HFF-Myc (cell line): ENCODE results near the gene MRPL58.
"Not testable (repeated sequence)": the region's sequence is repeated elsewhere in the genome, so short reads cannot be mapped to it uniquely, and the experiment has no call there.

Experiments
- DNase-seq: peaks from one replicate; pipeline ENCODE4 v3.0.0-alpha.2; 2011; ENCODE audit warnings: low read depth; ENCODE audit errors: extremely low read depth
- H3K4me3 ChIP-seq: replicated peaks from 2 replicates; pipeline ENCODE4 v1.5.1; 2011; ENCODE audit warnings: low read depth, mild to moderate bottlenecking, control low read depth, low read length
- TF ChIP-seq, protein P1 (sequence below): IDR thresholded peaks from 2 replicates; pipeline ENCODE4 v1.5.1; 2012; ENCODE audit warnings: mild to moderate bottlenecking, low read depth, low read length, control low read depth; ENCODE audit errors: missing control alignments

Gene MRPL58

DNA sequence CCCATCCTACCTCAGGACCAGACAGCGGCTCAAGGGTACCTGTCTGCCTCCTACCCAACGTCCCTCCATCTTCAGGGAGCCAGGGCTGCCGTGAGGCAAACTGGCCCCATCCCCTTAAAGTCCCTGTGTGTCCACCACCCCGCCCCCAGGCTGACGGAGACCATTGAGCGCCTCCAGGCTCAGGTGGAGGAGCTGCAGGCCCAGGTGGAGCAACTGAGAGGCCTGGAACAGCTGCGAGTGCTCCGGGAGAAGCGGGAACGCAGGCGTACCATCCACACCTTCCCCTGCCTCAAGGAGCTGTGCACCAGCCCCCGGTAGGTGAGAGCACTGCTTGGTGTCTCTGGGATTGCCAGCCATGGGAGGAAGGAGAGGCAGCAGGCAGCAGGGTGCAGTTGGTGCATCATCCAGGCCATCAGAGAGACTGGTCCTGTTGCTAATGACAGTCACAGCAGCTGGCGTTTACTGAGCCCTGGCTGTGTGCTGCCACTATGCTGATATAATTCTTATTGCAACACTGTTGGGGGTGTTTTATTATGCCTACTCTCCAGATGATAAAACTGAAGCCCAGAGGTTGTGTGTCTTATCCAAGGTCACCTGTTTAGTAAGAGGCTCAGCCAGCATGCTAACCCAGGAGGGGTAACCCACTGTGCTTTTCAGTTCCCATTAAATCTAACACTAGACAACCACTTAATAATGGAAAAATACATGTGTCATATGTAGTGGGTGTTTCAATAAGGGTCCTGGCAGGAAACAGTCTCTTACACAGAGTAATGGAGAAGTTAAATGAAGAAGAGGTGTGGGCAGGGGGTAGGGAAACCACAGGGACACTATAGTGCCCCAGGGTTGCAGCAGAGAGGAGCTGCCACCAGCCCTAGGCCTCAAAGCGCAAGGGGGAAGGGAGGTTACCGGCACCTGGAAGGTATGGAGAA lies 10.3 kb upstream of the MRPL58 start:
- TF ChIP-seq, protein P1, sequence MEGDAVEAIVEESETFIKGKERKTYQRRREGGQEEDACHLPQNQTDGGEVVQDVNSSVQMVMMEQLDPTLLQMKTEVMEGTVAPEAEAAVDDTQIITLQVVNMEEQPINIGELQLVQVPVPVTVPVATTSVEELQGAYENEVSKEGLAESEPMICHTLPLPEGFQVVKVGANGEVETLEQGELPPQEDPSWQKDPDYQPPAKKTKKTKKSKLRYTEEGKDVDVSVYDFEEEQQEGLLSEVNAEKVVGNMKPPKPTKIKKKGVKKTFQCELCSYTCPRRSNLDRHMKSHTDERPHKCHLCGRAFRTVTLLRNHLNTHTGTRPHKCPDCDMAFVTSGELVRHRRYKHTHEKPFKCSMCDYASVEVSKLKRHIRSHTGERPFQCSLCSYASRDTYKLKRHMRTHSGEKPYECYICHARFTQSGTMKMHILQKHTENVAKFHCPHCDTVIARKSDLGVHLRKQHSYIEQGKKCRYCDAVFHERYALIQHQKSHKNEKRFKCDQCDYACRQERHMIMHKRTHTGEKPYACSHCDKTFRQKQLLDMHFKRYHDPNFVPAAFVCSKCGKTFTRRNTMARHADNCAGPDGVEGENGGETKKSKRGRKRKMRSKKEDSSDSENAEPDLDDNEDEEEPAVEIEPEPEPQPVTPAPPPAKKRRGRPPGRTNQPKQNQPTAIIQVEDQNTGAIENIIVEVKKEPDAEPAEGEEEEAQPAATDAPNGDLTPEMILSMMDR, result no peak
- no peak for DNase-seq
- H3K4me3 ChIP-seq, result no peak overlapping the region

- no peak for DNase-seq
These were observed 9.2 kb upstream of the MRPL58 start for GRCh38 chr17:75003070-75003956.

DNA sequence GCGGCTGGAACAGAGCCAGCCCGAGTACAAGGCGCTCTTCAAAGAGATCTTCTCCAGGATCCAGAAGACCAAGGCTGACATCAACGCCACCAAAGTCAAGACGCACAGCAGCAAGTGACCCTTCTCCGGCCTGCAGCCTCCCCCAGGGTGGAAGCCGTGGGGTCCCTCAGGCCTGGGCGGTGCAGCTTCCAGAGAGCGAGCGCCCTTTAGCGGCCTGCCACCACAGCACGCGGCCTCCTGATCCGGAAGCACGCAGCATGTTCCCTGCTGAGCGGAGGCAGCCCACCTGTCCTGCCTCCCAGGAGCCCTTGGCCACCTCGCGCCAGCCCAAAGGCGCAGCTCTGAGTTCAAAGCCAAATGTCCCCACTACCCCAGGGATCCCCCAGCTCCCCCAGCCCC lies 8.5 kb upstream of the MRPL58 start:
- no peak for DNase-seq
- no peak overlapping the region for H3K4me3 ChIP-seq
- TF ChIP-seq, protein P1, result no peak

More at GRCh38 chr17:75003070-75003956, 9.2 kb upstream of the MRPL58 start:
- H3K4me3 ChIP-seq, result no peak overlapping the region
- TF ChIP-seq, protein P1, result no peak

DNA sequence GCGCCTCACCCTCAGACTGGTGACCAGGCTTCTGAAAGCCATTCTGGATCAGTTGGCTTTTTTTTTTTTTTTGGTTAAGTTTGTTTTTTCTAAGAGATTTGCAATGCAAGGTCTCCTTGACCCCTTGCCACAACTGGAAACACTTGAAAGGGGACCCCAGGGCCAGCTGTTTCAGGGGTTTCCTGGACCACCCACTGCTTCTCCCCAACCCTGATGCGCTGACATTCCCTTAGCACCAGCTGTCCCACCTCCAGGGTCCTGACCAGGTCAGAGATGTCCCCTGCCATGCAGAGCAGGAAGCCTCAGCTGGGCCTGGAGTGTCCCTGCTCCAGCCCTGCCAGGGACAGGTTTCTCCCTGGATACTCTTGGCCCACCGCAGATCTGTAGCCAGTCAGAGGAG lies 8.1 kb upstream of the MRPL58 start:
- H3K4me3 ChIP-seq, result no peak overlapping the region
- TF ChIP-seq, protein P1, result no peak
- DNase-seq, result no peak

- TF ChIP-seq, protein P1, result no peak
- no peak overlapping the region for H3K4me3 ChIP-seq
- DNase-seq, result no peak
These were observed 7.2 kb upstream of the MRPL58 start for GRCh38 chr17:75005291-75005690.

- not testable (repeated sequence) for DNase-seq, H3K4me3 ChIP-seq
These were observed 6.4 kb upstream of the MRPL58 start for GRCh38 chr17:75006084-75006483.

- H3K4me3 ChIP-seq, result no peak overlapping the region
- TF ChIP-seq, protein P1, result no peak
- DNase-seq, result no peak
These were observed 5.8 kb upstream of the MRPL58 start for GRCh38 chr17:75006653-75007052.
